Activated CD4-positive, alpha-beta T cell treated with anti-CD3 and anti-CD28 coated beads, Interleukin-2, amount 50 U/mL, for 16 hours (primary cell): Measurements from ENCODE around the gene JUN.
"Not testable (repeated sequence)": the region's sequence is repeated elsewhere in the genome, so short reads cannot be mapped to it uniquely, and the experiment has no call there.

ENCODE experiments used
- DNase-seq: peaks from one replicate; pipeline ENCODE4 v3.0.0-alpha.2; 2020

JUN gene

DNA sequence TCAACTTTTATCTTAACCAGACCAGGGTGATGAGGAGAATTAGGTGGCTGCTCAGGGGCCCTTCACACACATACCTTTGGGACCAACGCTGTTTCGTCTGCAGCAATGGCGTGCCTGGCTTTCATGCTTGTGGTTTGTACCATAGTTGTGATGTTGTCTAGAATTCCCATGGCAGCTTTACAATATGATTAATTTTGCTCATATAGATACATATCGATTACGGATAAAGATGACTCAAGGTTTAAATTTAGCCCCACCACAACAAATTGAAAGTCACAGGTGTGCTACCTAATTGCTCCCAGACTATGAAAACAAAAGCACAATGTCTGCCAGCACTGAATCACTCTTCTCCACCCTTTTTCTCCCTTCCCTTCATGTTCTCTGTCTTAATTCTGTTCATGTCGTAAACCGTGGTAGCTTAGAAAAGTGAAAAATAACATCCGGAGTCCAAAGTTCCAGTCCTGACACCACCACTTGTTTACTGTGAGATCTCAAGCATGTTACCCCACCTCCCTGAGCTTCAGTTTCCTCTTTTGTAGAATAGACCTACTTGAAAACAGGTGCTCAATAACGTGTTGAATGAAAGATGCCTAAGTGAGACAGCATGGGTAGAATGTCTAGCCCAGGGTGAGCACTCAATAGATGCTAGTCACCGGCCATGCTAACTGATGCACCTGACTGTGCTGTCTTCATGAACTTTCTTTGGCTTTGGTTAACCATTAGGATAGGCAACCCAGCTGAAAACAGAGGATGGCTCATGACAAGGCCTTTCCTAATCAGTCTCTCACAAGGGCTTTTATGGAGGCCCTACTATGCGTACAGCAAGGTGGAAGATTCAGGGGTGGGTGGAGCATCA, 22.1 kb upstream of the JUN start:
- DNase-seq: no peak

DNA sequence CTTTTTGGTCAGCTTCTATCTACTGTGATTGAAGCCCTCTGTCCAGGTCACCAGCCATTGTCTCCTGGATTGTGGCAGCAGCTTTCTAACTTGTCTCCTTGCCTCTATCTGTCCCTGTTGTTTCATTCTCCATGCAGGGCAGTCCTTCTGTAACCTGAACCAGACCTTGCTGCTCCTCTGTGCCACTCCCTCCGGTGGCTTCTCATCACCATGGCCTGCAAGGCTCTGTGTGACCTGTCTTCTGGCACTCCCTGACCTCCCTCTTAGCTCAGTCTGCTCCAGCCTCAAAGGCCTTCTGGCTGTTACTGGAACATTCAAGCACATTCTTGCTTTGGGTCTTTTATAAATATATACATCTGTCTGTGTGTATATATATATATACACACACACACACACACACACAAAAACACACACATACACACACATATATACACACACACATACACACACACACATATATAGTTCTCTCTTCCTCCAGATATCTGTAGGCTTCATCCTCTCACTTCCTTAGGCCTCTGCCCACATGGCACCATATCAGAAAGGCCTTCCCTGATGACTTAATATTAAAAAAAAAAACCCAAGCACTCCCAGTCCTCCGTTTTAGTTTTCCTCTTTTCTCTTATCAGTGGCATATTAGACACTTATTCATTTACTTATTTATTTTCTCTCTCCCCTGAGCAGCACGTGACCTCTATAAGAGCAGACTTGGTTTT, 21.2 kb upstream of the JUN start:
- no peak for DNase-seq

DNA sequence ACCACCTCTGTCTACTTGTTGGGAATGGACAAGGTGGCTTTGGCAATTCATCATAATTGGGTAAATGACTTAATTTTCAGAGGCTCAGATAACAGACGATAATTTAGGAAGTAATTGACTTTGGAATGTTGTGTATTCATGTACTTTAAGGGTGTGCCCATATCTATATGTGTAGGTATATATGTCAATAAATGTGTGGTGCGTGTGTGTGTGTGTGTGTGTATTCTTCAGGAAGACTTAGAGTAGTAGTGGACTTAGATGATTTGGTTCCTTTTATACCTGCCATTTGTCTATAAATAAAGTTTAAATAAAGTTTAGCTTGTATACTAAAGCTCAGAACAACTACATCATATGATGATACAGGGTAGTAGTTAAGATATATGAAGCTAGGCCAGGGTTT, 20.0 kb upstream of the JUN start:
- DNase-seq: no peak

DNA sequence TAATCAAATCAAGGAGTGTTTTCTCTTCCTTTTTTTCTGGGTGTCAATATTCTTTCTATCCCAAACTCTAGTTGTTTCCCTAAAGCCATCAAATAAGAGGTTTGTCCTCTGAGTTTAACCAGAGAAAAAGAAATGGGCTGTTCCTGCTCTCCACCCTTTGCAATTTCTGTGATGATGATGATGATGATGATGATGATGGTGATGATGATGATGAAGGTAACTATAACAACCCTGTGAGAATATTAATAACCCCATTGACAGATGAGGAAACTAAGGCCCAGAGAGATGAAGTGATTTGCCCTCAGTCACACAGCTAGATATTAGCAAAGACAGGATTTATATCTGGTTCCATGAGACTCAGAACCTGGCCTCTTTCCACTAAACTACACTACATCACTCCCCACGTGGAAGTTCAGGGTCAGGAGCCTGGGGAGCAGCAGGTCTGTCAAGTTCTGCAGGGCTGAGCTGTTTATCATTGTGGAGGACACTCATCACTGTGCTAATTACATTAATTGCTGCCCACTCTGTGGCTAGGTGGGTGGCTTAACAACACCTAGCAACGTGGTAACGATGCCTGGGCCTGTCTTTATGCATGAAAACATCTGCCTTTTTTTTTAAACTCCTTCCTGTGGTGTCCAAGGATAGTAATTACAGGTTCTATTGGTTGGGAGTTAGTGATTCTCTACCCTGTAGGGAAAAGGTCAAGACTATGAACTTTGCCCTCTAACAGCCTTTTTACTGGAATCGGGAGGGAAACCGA, 19.0 kb upstream of the JUN start:
- DNase-seq: no peak

DNA sequence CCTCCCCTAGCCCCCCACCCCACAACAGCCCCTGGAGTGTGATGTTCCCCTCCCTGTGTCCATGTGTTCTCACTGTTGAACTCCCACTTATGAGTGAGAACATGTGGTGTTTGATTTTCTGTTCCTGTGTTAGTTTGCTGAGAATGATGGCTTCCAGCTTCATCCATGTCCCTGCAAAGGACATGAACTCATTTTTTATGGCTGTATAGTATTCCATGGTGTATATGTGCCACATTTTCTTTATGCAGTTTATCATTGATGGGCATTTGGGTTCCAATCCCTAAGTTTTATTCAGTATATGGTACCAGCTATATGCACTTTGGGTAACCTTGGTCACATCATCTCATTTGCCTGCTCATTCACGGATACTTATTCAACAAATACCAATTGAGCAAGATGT, 17.4 kb upstream of the JUN start:
- DNase-seq: not testable (repeated sequence)

DNA sequence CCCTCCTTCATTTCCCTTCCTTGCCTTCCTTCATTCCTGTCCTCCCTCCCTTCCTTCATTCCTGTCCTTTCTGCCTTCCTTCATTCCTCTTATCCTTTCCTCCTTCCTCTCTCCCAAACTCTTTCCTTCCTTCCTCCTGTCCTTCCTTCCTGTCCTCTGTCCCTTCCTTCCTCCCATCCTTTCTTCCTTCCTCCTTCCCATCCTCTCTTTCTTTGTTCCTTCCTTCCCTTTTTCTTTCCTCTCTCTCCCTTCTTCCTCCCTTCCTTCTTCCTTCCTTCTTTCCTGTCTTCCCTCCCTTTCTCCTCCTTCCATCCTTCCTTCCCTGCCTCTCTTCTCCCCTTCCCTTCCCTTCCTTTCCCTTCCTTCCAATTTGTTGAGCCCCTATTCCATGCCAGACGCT, 15.8 kb upstream of the JUN start:
- no peak for DNase-seq

DNA sequence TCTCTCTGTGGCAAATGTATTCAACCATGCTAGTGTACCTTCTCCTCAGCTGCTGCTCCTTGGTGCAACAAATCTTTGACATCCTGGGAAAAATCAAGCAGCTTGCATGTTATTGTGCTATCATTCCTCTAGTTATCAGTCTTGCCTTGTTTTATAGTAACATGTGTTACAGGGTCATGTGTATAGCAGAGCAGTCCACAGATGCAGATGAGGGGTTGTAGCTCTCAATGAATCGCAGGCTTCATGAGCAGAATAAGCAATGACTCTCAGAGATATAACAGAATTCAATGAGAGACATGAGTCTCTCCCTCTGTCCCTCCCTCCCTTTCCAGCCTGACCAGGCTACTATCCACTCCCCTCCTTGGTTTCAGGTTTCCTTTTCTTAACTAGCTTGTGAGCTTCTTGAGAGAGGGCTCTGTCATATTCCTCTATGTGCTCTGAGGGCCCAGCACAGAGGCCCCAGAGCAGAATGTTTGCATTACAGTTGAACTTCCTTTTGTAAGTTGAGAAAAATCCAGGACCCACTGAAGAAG, 15.1 kb upstream of the JUN start:
- no peak for DNase-seq

DNA sequence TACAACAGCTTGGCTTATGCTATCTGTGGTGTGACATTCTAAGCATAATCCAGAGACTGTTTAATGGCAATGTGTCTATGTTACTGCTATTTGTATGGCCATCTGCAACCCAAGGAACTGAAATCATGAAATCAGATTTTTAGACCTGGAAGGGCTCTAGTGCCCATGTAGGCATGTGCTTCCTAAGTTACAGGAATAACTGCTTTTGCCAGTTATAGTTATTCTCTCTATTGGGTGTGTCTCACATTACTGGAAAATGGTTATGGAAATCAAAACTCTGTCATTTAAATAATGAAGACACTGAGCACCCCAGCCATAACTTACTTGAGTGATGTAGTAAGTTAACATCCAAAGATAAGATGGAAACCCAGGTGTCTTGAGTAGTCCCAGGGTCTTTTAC, 12.6 kb upstream of the JUN start:
- no peak for DNase-seq

DNA sequence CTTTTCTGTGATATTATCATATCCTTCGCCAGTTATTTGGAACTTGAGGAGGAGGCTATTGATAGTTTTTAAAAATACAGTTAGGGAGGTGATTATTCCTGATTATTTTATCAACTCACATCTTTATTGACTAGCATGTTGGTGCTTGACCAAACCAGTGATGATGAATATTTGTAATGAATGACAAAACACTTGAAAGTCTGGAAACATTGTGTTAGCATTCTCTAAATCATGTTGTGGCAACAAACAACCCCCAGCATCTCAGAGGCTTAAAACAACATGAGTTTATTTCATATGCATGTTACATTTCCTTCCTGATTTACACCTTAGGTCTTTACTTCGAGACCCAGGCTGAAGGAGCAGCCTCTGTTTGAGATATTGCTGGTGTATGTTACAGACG, 10.7 kb upstream of the JUN start:
- DNase-seq: no peak

DNA sequence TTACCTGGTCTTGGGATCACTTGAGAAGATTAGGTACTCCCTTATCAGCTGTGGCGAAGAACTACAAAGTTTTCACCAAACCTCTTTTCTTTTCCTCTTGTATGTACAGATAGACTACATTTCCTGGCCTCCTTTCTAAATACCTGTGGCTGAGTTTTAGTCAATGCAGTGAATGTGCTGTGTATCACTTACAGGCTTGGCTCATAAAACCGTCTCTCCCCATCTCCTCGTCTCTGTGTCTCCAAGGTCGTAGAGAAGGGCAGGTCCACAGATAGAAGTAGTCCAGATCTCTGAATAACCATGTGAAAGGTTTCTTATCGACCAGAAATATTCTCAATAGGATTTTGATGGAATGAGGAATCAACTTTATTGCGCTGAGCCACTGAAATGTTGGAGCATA, 9.0 kb upstream of the JUN start:
- no peak for DNase-seq

DNA sequence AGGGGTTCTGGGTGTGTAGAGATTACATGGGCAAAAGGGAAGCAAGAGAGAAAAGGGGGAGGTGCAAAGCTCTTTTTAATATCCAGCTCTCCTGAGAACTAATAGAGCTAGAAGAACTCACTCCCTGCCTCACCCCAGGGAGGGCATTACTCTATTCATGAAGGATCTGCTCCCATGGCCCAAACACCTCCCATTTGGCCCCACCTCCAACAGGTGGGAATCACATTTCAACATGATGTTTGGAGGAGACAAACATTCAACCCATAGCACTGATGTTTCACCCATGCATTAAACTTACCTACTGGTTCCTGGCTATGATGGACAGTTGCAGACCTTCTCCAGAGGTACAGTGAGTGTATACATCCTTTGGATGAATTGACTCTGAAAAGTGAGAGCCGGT, 7.3 kb upstream of the JUN start:
- no peak for DNase-seq

DNA sequence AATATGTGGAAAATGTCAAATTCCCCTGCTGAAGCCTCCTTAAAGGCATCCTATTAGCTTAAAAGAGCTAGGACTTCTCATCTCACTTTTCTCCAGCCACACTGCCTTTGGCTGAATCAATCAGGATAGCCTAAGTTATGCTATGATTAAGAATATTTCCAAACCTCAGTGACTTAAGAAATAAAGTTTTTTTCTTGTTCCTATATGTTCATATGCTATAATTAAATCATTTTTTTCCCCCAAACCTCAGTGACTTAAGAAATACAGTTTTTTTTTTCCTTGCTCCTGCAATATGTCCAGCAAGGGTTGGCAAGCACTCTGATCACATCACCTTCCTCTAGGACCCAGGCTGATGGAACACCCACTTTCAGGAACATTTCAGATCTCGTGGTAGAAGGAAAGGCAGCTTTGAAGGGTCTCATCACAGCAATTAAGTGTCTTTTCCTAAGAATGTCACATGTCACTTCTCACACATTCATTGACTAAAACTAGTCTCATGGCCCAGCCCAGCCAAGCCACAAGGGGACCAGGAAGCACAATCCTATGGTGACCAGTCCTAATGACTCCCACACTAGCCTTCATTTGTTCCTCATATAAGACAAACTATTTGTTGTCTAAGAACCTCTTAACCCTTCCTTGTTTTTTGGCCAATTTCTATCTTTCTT, 6.3 kb upstream of the JUN start:
- no peak for DNase-seq

DNA sequence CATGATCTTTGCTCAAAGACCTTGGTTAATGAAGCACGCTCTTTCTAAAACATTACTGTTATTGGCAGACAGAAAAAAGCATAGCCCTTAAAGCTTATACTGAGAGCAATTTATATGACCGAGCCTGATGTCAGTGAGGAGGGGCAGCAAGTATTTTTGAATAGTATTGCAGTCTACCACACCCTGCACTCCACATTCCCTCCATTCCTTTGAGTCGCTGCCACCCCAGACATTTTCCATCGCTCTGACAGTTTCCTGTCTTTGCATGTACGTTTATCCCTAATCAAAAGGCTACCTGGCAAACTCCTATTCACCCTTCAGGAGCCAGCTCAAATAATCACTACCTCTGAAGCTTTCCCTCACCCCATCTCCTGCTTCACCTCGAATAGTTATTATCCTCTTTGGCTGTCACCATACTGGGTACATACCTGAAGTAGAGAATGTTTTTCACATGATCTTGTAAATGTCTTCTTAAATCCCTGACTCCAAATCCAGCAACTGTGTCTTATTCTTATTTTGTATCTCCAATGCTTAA, 5.5 kb upstream of the JUN start:
- DNase-seq: no peak

DNA sequence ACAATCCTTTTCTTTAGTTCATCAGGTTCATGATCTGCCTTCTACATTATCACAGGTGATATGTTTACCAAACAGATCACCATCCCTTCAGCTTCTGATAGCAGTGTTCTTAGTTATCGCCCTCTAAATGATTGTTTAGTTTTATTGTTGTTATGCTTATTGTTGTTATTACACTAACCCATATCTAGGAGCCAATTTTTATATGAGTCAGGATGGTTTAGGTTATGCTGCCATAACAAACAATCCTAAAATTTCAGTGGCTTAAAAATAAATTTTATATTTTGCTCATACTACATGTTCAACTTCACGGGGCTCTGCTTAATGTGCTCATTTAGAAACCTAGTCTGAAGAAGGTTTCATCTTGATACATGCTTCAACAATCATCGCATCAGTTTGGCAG, 4.4 kb upstream of the JUN start:
- DNase-seq: no peak

DNA sequence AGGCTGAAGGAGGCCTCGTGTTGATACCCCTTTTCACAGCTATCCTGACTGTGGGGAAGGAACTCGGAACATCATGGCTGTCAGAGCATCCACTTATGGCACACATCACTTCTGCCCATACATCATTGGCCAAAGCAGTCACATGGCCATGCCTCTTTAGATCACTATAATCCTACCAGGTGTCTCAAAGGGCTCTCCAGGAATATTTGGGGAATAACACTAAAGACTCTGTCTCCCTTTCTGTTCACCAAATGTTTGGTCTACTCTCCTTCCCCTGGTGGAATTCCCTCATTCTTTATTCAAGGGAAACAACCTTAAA, 3.0 kb upstream of the JUN start:
- DNase-seq: no peak

DNA sequence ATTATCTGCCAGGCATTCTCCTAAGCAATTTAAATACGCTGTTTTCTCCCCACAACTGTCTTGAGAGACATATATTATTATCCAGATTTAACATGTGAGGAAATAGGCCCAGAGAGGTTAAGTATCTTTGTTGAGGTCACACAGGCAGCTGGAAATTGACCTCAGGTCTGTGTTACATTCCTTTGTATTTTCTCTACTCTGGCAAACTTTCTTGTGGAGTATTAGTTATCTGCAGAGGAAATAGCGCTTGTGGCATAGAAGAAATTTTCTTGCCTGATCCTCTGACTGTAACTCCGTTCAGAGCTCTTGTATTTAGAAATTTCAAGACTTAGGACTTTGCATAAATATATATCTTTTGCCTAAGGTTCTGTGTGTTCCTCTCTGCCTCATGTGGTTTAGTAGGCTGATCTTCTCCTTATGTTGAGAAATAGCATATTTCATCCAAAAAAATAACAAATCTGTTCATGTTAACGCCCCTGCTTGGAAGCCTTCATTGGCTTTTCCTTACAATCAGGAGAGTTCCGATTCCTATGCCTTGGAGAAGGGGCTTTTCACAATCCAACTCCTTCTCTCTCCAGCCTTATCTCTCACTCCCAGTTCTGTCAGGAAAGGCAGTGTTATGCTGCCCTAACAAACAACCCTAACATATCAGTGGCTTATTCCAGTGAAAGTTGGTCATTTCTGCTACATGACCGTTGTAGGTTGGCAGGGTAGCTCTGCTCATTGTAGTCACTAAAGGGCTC, 2.5 kb upstream of the JUN start:
- DNase-seq: no peak

DNA sequence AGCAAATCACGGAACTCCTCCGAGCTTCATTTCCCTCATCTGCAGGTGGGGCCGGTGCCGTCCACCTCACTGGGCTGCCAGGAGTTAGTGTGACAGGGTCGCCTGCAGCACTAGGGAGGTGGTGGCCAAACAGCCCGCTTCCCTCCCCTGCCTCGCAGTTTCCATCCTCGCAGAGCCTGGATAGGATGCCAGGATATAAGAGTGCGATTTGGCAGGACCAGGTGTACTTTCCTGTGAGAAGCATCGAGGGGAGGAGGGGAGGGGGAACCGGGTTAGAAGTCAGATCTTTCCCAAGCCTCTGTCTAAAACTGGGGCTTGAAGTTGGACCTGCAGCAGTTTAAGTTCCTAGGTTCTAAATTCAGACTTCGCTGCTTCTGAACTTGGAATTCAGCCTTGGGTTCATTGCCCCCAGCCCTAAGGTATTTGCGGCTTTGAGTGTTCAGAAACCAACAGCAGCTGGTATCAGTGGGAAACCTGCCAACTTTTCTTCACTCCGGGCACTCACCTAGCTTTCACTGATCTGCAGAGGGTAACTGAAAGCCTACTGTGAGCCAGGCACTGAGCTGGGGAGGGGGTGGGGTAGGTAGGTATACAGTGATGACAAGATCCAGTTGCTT, 1.7 kb upstream of the JUN start:
- peak; percentile 1 for DNase-seq

DNA sequence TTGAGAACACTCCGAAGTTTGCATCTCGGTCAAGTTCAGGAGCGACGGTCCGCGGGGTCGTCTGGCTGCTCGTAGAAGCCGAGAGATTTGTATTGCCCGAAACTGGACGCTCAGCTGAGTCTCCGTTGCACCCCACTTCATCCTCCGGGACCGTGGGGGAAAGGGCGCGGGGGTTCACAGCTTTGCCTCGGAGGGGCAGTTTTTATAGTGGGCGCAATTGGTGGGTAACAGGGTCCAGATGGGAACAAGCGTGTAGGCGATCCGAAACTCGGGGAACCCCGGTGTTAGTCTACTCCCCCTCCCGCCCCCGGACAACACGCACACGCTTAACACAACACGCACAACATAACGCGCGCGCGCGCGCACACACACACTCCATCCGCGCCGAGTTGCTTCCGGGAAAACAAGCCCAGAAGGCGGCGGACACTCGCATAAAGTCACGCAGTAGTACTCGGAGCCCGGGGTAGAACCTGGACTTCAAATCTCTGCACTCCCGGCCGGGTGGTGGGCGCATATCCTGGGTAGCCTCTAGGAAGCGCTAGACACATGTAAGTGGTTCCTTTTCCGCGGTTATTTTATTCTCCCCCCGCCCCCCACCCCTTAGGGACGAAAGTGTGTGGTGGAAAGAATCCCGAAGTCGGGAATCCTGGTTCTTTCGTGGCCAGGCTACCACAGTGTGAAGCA, 1.1 kb upstream of the JUN start:
- peak; percentile 73 for DNase-seq

DNA sequence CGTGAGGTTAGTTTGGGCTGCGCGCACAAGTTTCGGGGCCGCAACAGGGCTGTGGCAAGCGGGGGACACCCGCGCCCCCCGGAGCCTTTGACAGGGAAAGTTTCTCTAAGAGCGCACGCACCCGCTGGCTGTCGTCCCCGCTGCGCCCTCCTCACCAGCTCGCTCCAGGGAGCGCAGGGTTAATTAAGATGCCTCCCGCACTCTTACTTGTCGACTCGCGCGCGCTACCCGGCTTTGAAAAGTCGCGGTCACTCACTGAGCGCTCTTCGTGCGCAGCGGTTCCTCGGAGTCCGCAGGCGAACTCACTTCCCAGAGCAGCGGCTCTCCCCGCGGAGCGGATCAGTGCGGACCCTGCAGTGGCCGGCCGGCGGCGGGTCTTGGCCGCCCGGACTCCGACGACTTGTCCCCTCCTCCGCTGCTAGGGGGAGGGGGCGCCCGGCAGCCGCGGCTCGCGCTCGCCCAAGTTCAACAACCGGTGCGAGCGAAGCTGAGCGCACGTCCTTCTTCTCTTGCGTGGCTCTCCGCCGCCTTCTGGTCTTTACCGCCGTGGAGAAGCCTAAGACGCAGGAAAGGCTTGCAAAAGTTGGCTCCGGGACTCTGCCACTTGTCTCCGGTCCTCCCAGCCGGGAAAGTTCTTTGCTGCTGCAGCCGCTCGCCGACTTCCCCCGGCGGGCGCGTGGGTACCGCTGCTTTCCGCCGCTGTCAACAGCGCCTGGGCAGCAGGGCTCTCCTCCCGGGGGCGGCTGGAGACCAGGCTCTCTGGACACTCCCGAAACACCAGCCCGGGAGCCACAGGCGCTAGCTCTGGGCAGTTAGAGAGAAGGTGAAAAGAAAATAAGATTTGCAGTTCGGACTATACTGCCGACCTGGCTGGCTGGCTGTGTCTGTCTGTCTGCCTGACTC, 506 bp downstream of the JUN start:
- peak; percentile 41 for DNase-seq
